Kidney (tissue), 14 donors: ENCODE data around the gene GLOD4. TPM values are rescaled to one million over a fixed set of nuclear protein-coding genes. Genes with fewer than 3 reads are reported as not detected.

Experiments used
- DNase-seq, 5 donors: peaks; one replicate each; pipeline ENCODE4 v3.0.0-alpha.2; 2013 to 2020
- FAIRE-seq: peaks from 2 replicates; lab custom pipeline; 2012; peaks lifted over from hg19 to GRCh38; lab: Jason Lieb, UNC
- H3K27ac ChIP-seq, 2 donors: one replicate each; pipeline ENCODE4 v1.7.0; 2013; ENCODE audit warnings: low read depth in 2 of 2, low read length in 2 of 2, inconsistent platforms in 1 of 2
- H3K27me3 ChIP-seq: one replicate; pipeline ENCODE4 v1.7.1; 2013; ENCODE audit warnings: low read length, inconsistent platforms; ENCODE audit not compliant: control insufficient read depth, insufficient read depth
- H3K36me3 ChIP-seq, 3 donors: one replicate each; pipeline versions ENCODE4 v1.7.0 to v1.7.1; 2013; ENCODE audit warnings: low read length in 3 of 3, control low read depth in 1 of 3, inconsistent platforms in 1 of 3; ENCODE audit not compliant: insufficient read depth in 3 of 3, control insufficient read depth in 2 of 3
- H3K4me1 ChIP-seq, 3 donors: one replicate each; pipeline versions ENCODE4 v1.7.0 to v1.7.1; 2013; ENCODE audit warnings: low read length in 3 of 3, inconsistent platforms in 1 of 3, low read depth in 1 of 3; ENCODE audit not compliant: control insufficient read depth in 2 of 3, insufficient read depth in 2 of 3
- H3K4me3 ChIP-seq, 3 donors: one replicate each; pipeline versions ENCODE4 v1.7.0 to v1.8.1; 2013; ENCODE audit warnings: low read length in 3 of 3, control low read depth in 1 of 3, inconsistent platforms in 1 of 3
- H3K9ac ChIP-seq, 3 donors: one replicate each; pipeline versions ENCODE4 v1.7.0 to v1.7.1; 2013; ENCODE audit warnings: low read length in 3 of 3, control low read depth in 1 of 3, inconsistent platforms in 1 of 3
- H3K9me3 ChIP-seq, 3 donors: one replicate each; pipeline versions ENCODE4 v1.7.0 to v1.7.1; 2013; ENCODE audit warnings: low read length in 3 of 3, control low read depth in 1 of 3, inconsistent platforms in 1 of 3; ENCODE audit not compliant: control insufficient read depth in 2 of 3, insufficient read depth in 1 of 3
- intact Hi-C: fragments of 100-400 bp; cut with DNase I; formaldehyde crosslinking; loops from one replicate; pipeline ENCODE4 v1.11.1; 2022
- polyA plus RNA-seq: library from polyadenylated mRNA; stranded (reverse); fragments of 350-450 nt; fragmentation: Illumina TruSeq; extraction: RNeasy Lipid Tissue Mini Kit (QIAGEN cat#74804); gene quantifications from one replicate; pipeline ENCODE4 v1.2.3, GENCODE V29; 2014; ENCODE audit warnings: low read depth, low replicate concordance; ENCODE audit not compliant: insufficient read depth
- total RNA-seq: library from RNA; stranded (reverse); fragmentation: NEBNext Ultra II Directional; extraction: Animal tissue kit (Norgen Biotek cat#: 25700); gene quantifications from one replicate; pipeline ENCODE4 v1.2.1, GENCODE V29; 2021
- TF ChIP-seq, protein P1 (sequence below): IDR thresholded peaks from 3 replicates; pipeline ENCODE4 v1.5.1; 2012; ENCODE audit warnings: mild to moderate bottlenecking, moderate library complexity, borderline replicate concordance; ENCODE audit not compliant: insufficient read depth; ENCODE audit errors: extremely low read depth
- donor health status: control.
- donor health status: control.
- donor health status: control.
- donor health status: control.
- donor health status: control.
- donor health status: DM: yes; HTN: yes; CAD: no.
- donor health status: Normal renal cell carcinoma (clear cell type).

The GLOD4 gene
- total and polyA plus RNA-seq, 2 donors from 2014 or later = 70.6 to 90.8 TPM

DNA sequence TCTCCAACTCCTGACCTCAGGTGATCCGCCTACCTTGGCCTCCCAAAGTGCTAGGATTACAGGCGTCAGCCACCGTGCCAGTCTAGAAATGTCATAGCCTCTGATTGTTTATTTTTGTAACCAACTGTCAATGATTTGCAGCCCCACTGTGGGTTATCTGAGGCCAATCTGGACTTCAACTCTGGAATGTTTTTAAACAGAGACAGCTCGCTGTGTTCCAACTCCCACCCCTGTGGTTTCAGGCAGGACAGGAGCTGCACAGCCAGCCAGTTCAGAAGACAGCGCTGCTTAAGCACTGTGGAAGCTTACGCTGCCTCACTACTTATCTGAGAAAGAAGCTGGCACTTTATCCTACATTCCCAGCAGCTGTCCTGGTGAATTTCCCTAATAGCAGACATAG, 19.6 kb upstream of the GLOD4 start:
- no peak for DNase-seq
- H3K4me3 ChIP-seq = no peak overlapping the region
- no peaks in the 10 kb centered on the region for H3K36me3 ChIP-seq

DNA sequence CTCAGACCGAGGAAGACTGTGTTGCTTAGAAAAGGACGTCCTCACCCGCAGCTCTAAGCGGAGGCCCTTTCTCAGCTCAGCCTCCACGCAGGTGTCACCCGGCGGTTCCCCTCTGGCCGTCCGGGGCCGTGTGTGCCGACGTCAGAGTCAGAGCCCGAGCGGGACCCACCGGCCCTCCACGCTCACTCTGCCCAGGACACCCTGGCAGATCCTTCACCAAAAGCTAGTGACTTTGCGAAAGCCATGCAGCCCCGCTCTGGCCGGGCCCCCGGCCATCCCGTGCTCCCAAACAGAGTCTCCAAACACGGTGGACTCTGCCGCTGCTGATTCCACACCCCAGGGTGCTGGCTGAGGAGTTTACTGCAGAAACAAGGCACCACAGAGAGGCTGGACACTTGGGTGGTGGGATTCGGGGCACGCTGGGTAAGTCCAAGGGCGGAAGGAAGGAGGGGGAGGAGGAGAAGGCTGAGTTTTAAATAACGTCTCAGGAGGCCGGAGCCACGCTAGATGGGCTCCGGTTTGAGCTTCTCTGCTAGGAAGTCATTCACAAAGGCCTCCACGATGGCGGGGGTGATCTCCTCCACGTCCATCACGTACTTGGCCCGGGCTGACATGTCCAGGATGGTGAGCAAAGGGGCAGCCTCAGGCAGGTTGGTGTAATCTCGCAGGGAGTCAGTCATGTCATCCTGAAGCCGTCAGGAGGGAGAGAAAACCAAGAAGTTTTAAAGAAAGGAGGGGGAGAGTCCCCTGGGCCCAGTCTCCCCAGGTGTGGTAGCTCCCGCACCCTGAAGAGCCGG, 18.6 kb upstream of the GLOD4 start:
- intact Hi-C loops = no loop called here
- DNase-seq (no peak), FAIRE-seq (no peak)
- no peaks in the 10 kb centered on the region for H3K36me3 ChIP-seq
- no peaks in the 10 kb centered on the region for H3K4me1 ChIP-seq
- no peaks in the 10 kb centered on the region for H3K9me3 ChIP-seq
- H3K27me3 ChIP-seq = no peaks in the 10 kb centered on the region
- TF ChIP-seq, protein P1, sequence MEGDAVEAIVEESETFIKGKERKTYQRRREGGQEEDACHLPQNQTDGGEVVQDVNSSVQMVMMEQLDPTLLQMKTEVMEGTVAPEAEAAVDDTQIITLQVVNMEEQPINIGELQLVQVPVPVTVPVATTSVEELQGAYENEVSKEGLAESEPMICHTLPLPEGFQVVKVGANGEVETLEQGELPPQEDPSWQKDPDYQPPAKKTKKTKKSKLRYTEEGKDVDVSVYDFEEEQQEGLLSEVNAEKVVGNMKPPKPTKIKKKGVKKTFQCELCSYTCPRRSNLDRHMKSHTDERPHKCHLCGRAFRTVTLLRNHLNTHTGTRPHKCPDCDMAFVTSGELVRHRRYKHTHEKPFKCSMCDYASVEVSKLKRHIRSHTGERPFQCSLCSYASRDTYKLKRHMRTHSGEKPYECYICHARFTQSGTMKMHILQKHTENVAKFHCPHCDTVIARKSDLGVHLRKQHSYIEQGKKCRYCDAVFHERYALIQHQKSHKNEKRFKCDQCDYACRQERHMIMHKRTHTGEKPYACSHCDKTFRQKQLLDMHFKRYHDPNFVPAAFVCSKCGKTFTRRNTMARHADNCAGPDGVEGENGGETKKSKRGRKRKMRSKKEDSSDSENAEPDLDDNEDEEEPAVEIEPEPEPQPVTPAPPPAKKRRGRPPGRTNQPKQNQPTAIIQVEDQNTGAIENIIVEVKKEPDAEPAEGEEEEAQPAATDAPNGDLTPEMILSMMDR = no peak
- H3K4me3 ChIP-seq = no peak overlapping the region
- no peak overlapping the region for H3K9ac ChIP-seq
- H3K27ac ChIP-seq = no peak overlapping the region

More for the DNA sequence above, 19.6 kb upstream of the GLOD4 start:
- Histone ChIP-seq H3K4me1 (no peaks in the 10 kb centered on the region), H3K27me3 (no peaks in the 10 kb centered on the region), H3K9ac (no peak overlapping the region), H3K9me3 (no peaks in the 10 kb centered on the region), H3K27ac (no peak overlapping the region)
- intact Hi-C loops = no loop called here
- TF ChIP-seq, protein P1 = no peak
- no peak for FAIRE-seq

DNA sequence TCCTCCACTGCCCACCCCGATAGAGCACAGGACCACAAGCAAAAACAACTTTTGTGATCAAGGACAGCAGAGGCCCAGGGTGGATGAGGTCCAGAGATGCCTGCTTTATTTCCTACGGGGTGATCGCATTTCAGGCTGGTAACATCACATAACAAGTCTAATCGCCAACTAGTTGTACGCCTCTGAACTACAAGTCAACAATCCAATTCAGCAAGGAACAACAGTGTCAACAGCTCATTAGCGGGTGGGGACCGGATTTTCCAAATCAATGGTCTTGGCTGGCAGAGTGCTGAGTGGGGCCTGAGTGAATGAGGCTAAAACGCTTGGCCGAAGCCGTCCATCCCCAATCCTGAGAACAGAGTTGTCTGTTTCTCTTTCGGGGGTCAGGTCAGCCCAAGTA, 17.2 kb upstream of the GLOD4 start:
- DNase-seq (no peak), FAIRE-seq (no peak)
- intact Hi-C loops = loop anchor here (10.0 kb wide), 2 partner anchors 186 to 256 kb away; no protein-coding TSS in a partner anchor
- Histone ChIP-seq H3K4me3 (no peak overlapping the region), H3K27me3 (no peaks in the 10 kb centered on the region), H3K27ac (no peak overlapping the region), H3K9ac (no peak overlapping the region), H3K4me1 (no peaks in the 10 kb centered on the region), H3K9me3 (no peaks in the 10 kb centered on the region), H3K36me3 (no peaks in the 10 kb centered on the region)
- TF ChIP-seq, protein P1 = no peak
